NCI-H748 treated with DMSO at 0.1 percent for 48 hours (cell line): ENCODE measurements around the gene KCNN3.

Experiments
- DNase-seq: peaks from one replicate; lab custom pipeline; 2025; lab: John Stamatoyannopoulos, UW

KCNN3 gene

GRCh38 chr1:154661110-154661509 lies 209.0 kb downstream of the KCNN3 start:
- DNase-seq: no peak

GRCh38 chr1:154659823-154660592 lies 210.1 kb downstream of the KCNN3 start:
- no peak for DNase-seq

GRCh38 chr1:154657556-154657955 lies 212.5 kb downstream of the KCNN3 start:
- no peak for DNase-seq

GRCh38 chr1:154652893-154653292 lies 217.2 kb downstream of the KCNN3 start:
- DNase-seq: no peak
